Left lung (tissue), 10 donors: ENCODE data around the gene HPGD. TPM values are rescaled to one million over a fixed set of nuclear protein-coding genes. Genes with fewer than 3 reads are reported as not detected.

Source experiments
- ATAC-seq: fragments of 200-7000 bp; cut with Tn5 transposase; one replicate; pipeline ENCODE4 v1.9.1; 2020; ENCODE audit warnings: moderate library complexity
- DNase-seq, 4 donors: peaks; one replicate each; pipeline ENCODE4 v3.0.0-alpha.2; 2013 to 2020
- H3K27ac ChIP-seq, 2 donors: fragments of 200-600 bp; sonication (generic) in 1 of 2; one replicate each; pipeline versions ENCODE4 v1.5.0 to v1.8.0; 2020 to 2021
- H3K27me3 ChIP-seq, 2 donors: fragments of 200-600 bp; sonication (generic) in 1 of 2; one replicate each; pipeline versions ENCODE4 v1.5.0 to v1.8.0; 2020 to 2021
- H3K36me3 ChIP-seq, 2 donors: fragments of 200-600 bp; sonication (generic) in 1 of 2; one replicate each; pipeline versions ENCODE4 v1.5.0 to v1.8.0; 2020 to 2021
- H3K4me1 ChIP-seq, 2 donors: fragments of 200-600 bp; one replicate each; pipeline ENCODE4 v1.8.0; 2021
- H3K4me3 ChIP-seq, 2 donors: fragments of 200-600 bp; sonication (generic) in 1 of 2; one replicate each; pipeline versions ENCODE4 v1.5.0 to v1.8.0; 2020 to 2021; ENCODE audit warnings: mild to moderate bottlenecking in 1 of 2
- H3K9me3 ChIP-seq, 2 donors: fragments of 200-600 bp; sonication (generic) in 1 of 2; one replicate each; pipeline versions ENCODE4 v1.5.0 to v1.8.0; 2020 to 2021
- CTCF ChIP-seq, 2 donors: fragments of 200-600 bp; sonication (generic) in 1 of 2; IDR thresholded peaks; one replicate each; pipeline versions ENCODE4 v1.5.0 to v1.8.0; 2021; ENCODE audit warnings: antibody characterized with exemption in 2 of 2
- intact Hi-C, 2 donors: fragments of 100-400 bp; cut with DNase I; formaldehyde crosslinking; loops; one replicate each; pipeline versions ENCODE4 v1.11.2 to v1.14.2; 2022
- polyA plus RNA-seq, 6 donors: library from polyadenylated mRNA; unstranded; fragments of 120-200 nt; gene quantifications; one replicate each; pipeline ENCODE4 v1.2.1, GENCODE V29; 2013; ENCODE audit not compliant: insufficient read length in 6 of 6
- total RNA-seq, 2 donors: library from RNA; stranded (reverse); fragmentation: NEBNext Ultra II Directional; extraction: Animal tissue kit (Norgen Biotek cat#: 25700); gene quantifications; one replicate each; pipeline ENCODE4 v1.2.1, GENCODE V29; 2021
- donor health status: DM: no; HTN: yes; CAD: no.
- donor health status: DM: no; HTN: no; CAD: no.

Gene HPGD
- total and polyA plus RNA-seq, 8 donors = 45.4 to 169 (median 124) TPM

DNA sequence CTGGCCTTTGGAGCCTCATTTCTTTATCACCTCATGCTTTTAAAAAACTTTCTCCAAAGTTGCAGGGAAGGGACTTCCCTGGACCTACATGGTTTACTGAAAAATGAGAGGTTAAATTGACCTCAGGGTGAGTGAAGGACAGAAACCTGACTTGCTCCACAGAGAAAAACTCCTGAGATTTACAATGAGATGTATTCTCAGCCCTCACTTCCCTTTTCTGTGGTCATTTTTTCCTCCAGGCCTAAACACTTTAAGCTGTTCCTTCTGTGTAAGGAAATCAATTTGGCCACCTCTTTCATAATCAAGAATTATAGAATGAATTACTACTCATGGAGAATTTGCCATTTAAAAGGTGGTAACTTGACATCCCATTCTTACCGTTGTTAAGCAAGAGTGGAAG, 77.9 kb downstream of the HPGD start:
- no peaks in the 10 kb centered on the region for H3K9me3 ChIP-seq
- no peaks in the 10 kb centered on the region for H3K4me1 ChIP-seq
- H3K27ac ChIP-seq = no peak overlapping the region
- intact Hi-C loops = no loop called here
- H3K36me3 ChIP-seq = no peaks in the 10 kb centered on the region
- TF ChIP-seq CTCF (IDR thresholded peaks at IDR 0.05) = no peak
- no peak overlapping the region for H3K4me3 ChIP-seq
- DNase-seq = no peak
- no peak for ATAC-seq
- H3K27me3 ChIP-seq = no peaks in the 10 kb centered on the region

Other genes with a start within 250 kb of the HPGD start
- 10 to 100 TPM; 26.7 to 32.3 TPM for gene FBXO8, start 238.8 kb downstream of the HPGD start, total RNA-seq
- 10 to 100 TPM; 24.9 to 32.3 (median 26.4) TPM for gene FBXO8, start 238.8 kb downstream of the HPGD start, polyA plus RNA-seq
- 10 to 100 TPM; 11.9 to 12.9 TPM for gene CEP44, start 238.6 kb downstream of the HPGD start, total RNA-seq
- gene CEP44, start 238.6 kb downstream of the HPGD start, polyA plus RNA-seq = 10 to 100 TPM; 25.3 to 33.8 (median 28.4) TPM